H1 (cell line): ENCODE results near the gene PRRG2. TPM values are rescaled to one million over a fixed set of nuclear protein-coding genes. Genes with fewer than 3 reads are reported as not detected.

Experiments used
- BRCA1 ChIP-seq: IDR thresholded peaks from 2 replicates; pipeline ENCODE4 v1.6.1; 2012; ENCODE audit warnings: low read depth, low read length, improper control_type of control experiment
- CHD7 ChIP-seq: fragments of 300-600 bp; sonication (generic); IDR thresholded peaks from 2 replicates; pipeline ENCODE4 v1.7.1; 2012; ENCODE audit warnings: low read length, moderate library complexity, mild to moderate bottlenecking, inconsistent platforms; ENCODE audit not compliant: insufficient replicate concordance
- CREB1 ChIP-seq: IDR thresholded peaks from 2 replicates; pipeline ENCODE4 v1.6.1; 2012; ENCODE audit warnings: inconsistent platforms
- CTBP2 ChIP-seq: IDR thresholded peaks from 2 replicates; pipeline ENCODE4 v1.7.0; 2011; ENCODE audit warnings: borderline replicate concordance, mild to moderate bottlenecking, moderate library complexity, mixed read lengths, low read length; ENCODE audit not compliant: insufficient read depth, insufficient read length
- EGR1 ChIP-seq: IDR thresholded peaks from 2 replicates; pipeline ENCODE4 v1.6.1; 2011; ENCODE audit warnings: low read depth, low read length, borderline replicate concordance
- RBBP5 ChIP-seq: IDR thresholded peaks from 2 replicates; pipeline ENCODE4 v1.7.1; 2012; ENCODE audit warnings: low read depth, mild to moderate bottlenecking, inconsistent platforms, low read length, moderate library complexity, borderline replicate concordance
- TBP ChIP-seq: IDR thresholded peaks from 2 replicates; pipeline ENCODE4 v1.6.1; 2011; ENCODE audit warnings: low read depth, low read length, improper control_type of control experiment
- ZNF274 ChIP-seq: IDR thresholded peaks from 2 replicates; pipeline ENCODE4 v1.7.0; 2012; ENCODE audit warnings: low read length, borderline replicate concordance; ENCODE audit errors: extremely low read depth
- polyA plus RNA-seq, 7 experiments: library from polyadenylated mRNA; depleted of rRNA in 3 of 7; stranded (reverse) in 5 of 7; unstranded in 2 of 7; fragments of >200 nt in 5 of 7; fragments of 200-250 nt in 2 of 7; gene quantifications; 1 replicate in 5 of 7; 2 replicates in 1 of 7; 4 replicates in 1 of 7; pipeline versions ENCODE4 v1.2.1 to v1.2.3, GENCODE V29; 2011 to 2013; ENCODE audit warnings: missing spikeins in 2 of 7, mixed read lengths in 2 of 7
- total RNA-seq: library from RNA; stranded (reverse); fragmentation: NEBNext Ultra II Directional; extraction: Animal tissue kit (Norgen Biotek cat#: 25700); gene quantifications from 2 replicates; pipeline ENCODE4 v1.2.1, GENCODE V29; 2021

PRRG2 gene
- total and polyA plus RNA-seq, 2 of the 8 experiments (the other 6 are each of a cell fraction or from before 2014, with no cell fraction given), result 4.1 to 5.6 TPM

GRCh38 chr19:49556412-49557398 lies 24.4 kb upstream of the PRRG2 start (continued):
- TF ChIP-seq CREB1 (0 out of 2 replicates have a peak, but pooled peaks have one; percentile 21), RBBP5 (peak; percentile 68; the same call in 1 of the 2 replicates), TBP (0 out of 2 replicates have a peak, but pooled peaks have one; percentile 25), EGR1 (no peak), ZNF274 (no peak), BRCA1 (no peak), CTBP2 (no peak), CHD7 (no peak)
